GM19193 (cell line): Measurements from ENCODE around the gene CHST10.

ENCODE experiments used
- POLR2A ChIP-seq: IDR thresholded peaks from 4 replicates; pipeline ENCODE4 v1.6.1; 2011; ENCODE audit not compliant: insufficient read depth, insufficient read length; ENCODE audit errors: extremely low read depth

The CHST10 gene

GRCh38 chr2:100407073-100407472 lies 10.4 kb downstream of the CHST10 start:
- TF ChIP-seq POLR2A, result no peak

GRCh38 chr2:100406120-100406508 lies 11.4 kb downstream of the CHST10 start:
- no peak for TF ChIP-seq POLR2A

- TF ChIP-seq POLR2A, result no peak
Observed at GRCh38 chr2:100405403-100406119, 11.9 kb downstream of the CHST10 start.

GRCh38 chr2:100404411-100404810 lies 13.1 kb downstream of the CHST10 start:
- no peak for TF ChIP-seq POLR2A

GRCh38 chr2:100403722-100404121 lies 13.7 kb downstream of the CHST10 start:
- TF ChIP-seq POLR2A, result no peak

- TF ChIP-seq POLR2A, result no peak
Observed at GRCh38 chr2:100401268-100401667, 16.2 kb downstream of the CHST10 start.

- TF ChIP-seq POLR2A, result no peak
Observed at GRCh38 chr2:100399714-100400113, 17.8 kb downstream of the CHST10 start.

- no peak for TF ChIP-seq POLR2A
Observed at GRCh38 chr2:100397976-100398375, 19.5 kb downstream of the CHST10 start.

- TF ChIP-seq POLR2A, result no peak
Observed at GRCh38 chr2:100397118-100397860, 20.2 kb downstream of the CHST10 start.

- TF ChIP-seq POLR2A, result no peak
Observed at GRCh38 chr2:100396483-100396882, 21.0 kb downstream of the CHST10 start.

GRCh38 chr2:100395532-100396350 lies 21.7 kb downstream of the CHST10 start:
- no peak for TF ChIP-seq POLR2A

GRCh38 chr2:100394111-100394641 lies 23.3 kb downstream of the CHST10 start:
- TF ChIP-seq POLR2A, result peak; percentile 20

- TF ChIP-seq POLR2A, result no peak
Observed at GRCh38 chr2:100393362-100393761, 24.1 kb downstream of the CHST10 start.

GRCh38 chr2:100392715-100393114 lies 24.8 kb downstream of the CHST10 start:
- TF ChIP-seq POLR2A, result no peak

GRCh38 chr2:100391735-100392515 lies 25.5 kb downstream of the CHST10 start:
- TF ChIP-seq POLR2A, result no peak
